ENCODE results near the gene CALB2. TPM values are rescaled to one million over a fixed set of nuclear protein-coding genes. Genes with fewer than 3 reads are reported as not detected.

Gene CALB2
- total and polyA plus RNA-seq, 2 of the 8 experiments (the other 6 are each of a cell fraction or from before 2014, with no cell fraction given) = 1.9 to 2.6 TPM

GRCh38 chr16:71360378-71360777, 1.9 kb downstream of the CALB2 start (continued):
- TF ChIP-seq CTBP2 (IDR thresholded peaks at IDR 0.05; ENCODE audit: borderline replicate concordance, insufficient read depth, insufficient read length, low read length) (no peak), SIX5 (IDR thresholded peaks at IDR 0.05; ENCODE audit: low read depth, low read length) (no peak), ATF2 (IDR thresholded peaks at IDR 0.05; ENCODE audit: low read length) (no peak), SP2 (IDR thresholded peaks at IDR 0.05; ENCODE audit: low read length) (no peak), JUN (IDR thresholded peaks at IDR 0.05; ENCODE audit: low read depth, low read length) (no peak), JUND (IDR thresholded peaks at IDR 0.05; ENCODE audit: low read length) (no peak), CBX8 (IDR thresholded peaks at IDR 0.05; ENCODE audit: borderline replicate concordance, low read depth, low read length) (no peak)

Measured in H1 (cell line).